Activated CD4-positive, alpha-beta T cell treated with anti-CD3 and anti-CD28 coated beads, Interleukin-2, amount 50 U/mL, for 48 hours (primary cell): ENCODE results near the gene CDH6.

ENCODE experiments used
- DNase-seq, 2 experiments: peaks; one replicate each; pipeline ENCODE4 v3.0.0-alpha.2; 2020

CDH6 gene

GRCh38 chr5:31204958-31205357 is 11.5 kb downstream of the CDH6 start:
- no peak for DNase-seq

GRCh38 chr5:31208043-31208442 is 14.6 kb downstream of the CDH6 start:
- DNase-seq = no peak

GRCh38 chr5:31209334-31209733 is 15.8 kb downstream of the CDH6 start:
- DNase-seq = no peak

GRCh38 chr5:31211098-31211497 is 17.6 kb downstream of the CDH6 start:
- no peak for DNase-seq

GRCh38 chr5:31213257-31213656 is 19.8 kb downstream of the CDH6 start:
- no peak for DNase-seq

- no peak for DNase-seq
These were observed 20.2 kb downstream of the CDH6 start for GRCh38 chr5:31213705-31214121.

GRCh38 chr5:31214229-31214628 is 20.7 kb downstream of the CDH6 start:
- DNase-seq = no peak

GRCh38 chr5:31215236-31215635 is 21.8 kb downstream of the CDH6 start:
- DNase-seq = no peak

- no peak for DNase-seq
These were observed 24.0 kb downstream of the CDH6 start for GRCh38 chr5:31217446-31217845.

- DNase-seq = no peak
These were observed 25.5 kb downstream of the CDH6 start for GRCh38 chr5:31218978-31219377.

GRCh38 chr5:31221001-31221400 is 27.5 kb downstream of the CDH6 start:
- no peak for DNase-seq

- DNase-seq = no peak
These were observed 31.6 kb downstream of the CDH6 start for GRCh38 chr5:31225118-31225517.

- no peak for DNase-seq
These were observed 32.1 kb downstream of the CDH6 start for GRCh38 chr5:31225613-31226012.

- no peak for DNase-seq
These were observed 33.2 kb downstream of the CDH6 start for GRCh38 chr5:31226651-31227050.

GRCh38 chr5:31229266-31229665 is 35.8 kb downstream of the CDH6 start:
- DNase-seq = no peak

- no peak for DNase-seq
These were observed 37.8 kb downstream of the CDH6 start for GRCh38 chr5:31231177-31231838.

- DNase-seq = no peak
These were observed 38.9 kb downstream of the CDH6 start for GRCh38 chr5:31232273-31232888.

- no peak for DNase-seq
These were observed 41.9 kb downstream of the CDH6 start for GRCh38 chr5:31235381-31235780.

- DNase-seq = no peak
These were observed 42.9 kb downstream of the CDH6 start for GRCh38 chr5:31236339-31236738.

- no peak for DNase-seq
These were observed 43.7 kb downstream of the CDH6 start for GRCh38 chr5:31237174-31237573.

- no peak for DNase-seq
These were observed 45.0 kb downstream of the CDH6 start for GRCh38 chr5:31238497-31238896.

GRCh38 chr5:31244921-31245320 is 51.4 kb downstream of the CDH6 start:
- DNase-seq = no peak

GRCh38 chr5:31247381-31247780 is 53.9 kb downstream of the CDH6 start:
- DNase-seq = no peak

- DNase-seq = no peak
These were observed 56.7 kb downstream of the CDH6 start for GRCh38 chr5:31250201-31250600.

GRCh38 chr5:31251032-31251431 is 57.5 kb downstream of the CDH6 start:
- no peak for DNase-seq
